GM19193 (cell line): ENCODE measurements around the gene CHST8.

ENCODE experiments used
- POLR2A ChIP-seq: IDR thresholded peaks from 4 replicates; pipeline ENCODE4 v1.6.1; 2011; ENCODE audit not compliant: insufficient read depth, insufficient read length; ENCODE audit errors: extremely low read depth

Gene CHST8

DNA sequence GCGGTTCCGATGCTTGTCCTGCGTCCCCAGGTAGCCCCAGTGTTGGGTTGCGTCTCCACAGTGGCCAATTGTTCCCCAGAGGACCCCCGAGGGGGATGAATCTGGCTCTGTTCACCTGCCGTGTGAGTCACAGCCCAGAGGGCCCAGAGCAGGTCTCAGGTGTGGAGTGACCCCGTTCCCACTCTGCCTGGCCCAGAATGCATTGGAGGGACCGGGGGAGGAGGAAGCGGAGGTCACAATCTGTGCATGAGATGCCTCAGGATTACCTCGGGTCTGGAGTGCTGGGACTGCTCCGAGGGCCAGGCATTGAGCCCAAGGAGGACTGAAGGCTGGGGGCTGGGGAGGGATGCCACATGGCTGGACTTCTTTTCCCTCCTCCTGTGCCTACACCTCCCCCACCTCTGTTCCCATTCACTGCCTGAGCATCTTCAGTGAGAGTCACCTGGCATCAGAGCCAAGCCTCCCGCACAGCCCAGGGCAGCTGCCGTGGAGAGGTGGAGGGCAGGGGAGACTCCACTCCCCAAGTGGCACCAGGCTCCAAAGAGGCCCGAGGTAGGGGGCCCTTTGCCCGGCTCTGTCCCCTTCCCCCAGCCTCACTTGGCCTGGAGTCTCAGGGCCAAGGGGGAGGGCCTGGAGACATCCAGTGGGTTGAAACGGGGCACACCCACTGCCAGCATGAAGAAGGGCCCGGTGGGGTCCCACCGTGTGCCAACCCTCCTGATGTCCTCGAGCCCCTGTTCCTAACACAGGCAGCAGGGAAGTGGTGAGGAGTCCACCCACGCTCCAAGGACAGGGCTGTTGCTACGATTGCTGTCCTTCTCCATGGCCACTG is 81.1 kb downstream of the CHST8 start:
- no peak for TF ChIP-seq POLR2A

DNA sequence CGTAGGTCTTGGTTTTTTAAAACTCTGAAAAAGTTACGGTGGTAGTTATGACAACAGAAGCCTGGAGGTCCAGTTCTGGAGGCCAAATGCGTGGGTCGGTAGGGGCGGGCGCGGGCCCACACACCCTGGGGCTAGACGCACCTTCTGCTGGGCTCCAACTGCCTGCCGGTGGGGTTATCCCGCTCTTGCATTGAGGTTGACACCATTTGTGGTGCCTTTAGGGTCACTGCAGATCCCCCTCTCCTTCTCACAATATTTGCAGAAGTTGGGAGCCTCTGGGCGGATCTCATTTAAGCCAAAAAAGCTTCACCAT is 81.6 kb downstream of the CHST8 start:
- TF ChIP-seq POLR2A, result no peak

DNA sequence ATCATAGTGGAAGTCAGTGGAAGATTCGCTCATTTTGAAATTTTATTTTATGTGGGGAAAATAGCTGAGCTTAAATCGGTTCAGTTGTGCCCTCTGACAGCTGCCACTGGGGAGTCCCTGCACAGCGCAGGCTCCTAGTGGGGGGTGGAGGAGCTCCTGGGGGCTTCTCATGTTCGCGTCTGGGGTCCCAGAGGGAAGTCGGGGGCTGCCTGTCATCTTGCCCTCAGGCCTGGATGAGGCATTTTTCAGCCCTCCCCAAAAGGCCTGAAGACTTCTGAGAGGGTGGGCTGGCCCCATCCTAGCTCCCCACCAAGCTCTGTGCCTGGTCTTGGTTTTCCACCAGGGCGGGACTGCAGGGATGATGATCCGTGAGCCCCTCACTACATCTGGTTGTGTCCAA is 82.1 kb downstream of the CHST8 start:
- no peak for TF ChIP-seq POLR2A

DNA sequence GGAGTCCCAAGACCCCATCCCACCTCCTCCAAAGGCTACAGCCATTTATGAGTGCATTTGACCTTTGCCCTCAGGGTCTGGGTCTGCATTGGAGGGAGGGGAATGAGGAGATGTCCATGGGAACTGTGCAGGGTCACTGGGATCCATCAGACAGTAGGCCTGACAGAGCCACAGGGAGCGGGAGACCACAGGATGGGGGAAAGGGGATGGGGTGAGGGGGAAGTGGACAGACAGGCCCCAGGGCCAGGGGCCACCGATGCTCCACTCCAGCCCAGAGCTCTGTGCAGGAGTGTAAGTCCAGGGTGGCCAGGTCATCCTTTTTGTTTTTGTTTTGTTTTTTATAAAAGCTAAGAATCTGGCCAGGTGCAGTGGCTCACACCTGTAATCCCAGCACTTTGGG is 82.5 kb downstream of the CHST8 start:
- no peak for TF ChIP-seq POLR2A

DNA sequence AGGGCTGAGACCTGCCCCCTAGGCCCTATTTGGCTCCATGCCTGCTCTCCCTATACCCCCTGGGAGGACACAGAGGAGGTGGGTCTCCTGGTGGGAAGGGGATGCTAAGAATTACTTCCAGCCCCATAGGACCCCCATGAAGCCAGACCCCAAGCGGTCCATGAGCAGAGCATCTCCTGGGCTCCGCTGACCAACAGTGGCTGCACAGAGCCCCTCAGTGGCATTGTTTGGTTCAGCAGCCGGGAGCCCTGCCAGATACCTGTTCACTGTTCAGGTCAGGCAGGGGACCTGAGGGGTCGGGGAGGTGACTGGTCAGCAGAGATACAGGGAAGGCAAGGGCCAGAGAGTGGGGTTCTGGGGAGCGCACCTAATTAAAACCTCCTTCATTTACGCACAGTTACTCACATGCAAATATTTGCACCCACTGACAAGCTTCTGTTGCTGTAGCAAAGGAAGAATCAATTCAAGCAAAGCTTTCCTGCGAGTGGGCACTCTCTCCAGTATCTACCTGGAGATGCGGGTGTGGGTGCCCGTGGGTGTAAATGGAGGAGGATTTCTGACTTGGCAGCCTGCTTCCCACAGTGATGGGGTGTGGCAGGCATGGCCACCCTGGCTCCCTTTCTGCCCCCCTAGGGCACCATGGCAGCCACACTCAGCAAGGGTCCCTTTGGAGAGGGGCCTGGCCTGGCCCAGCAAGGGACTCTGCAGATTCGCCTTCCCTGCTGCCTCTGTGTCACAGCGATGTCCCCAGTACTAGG is 83.5 kb downstream of the CHST8 start:
- TF ChIP-seq POLR2A, result no peak

DNA sequence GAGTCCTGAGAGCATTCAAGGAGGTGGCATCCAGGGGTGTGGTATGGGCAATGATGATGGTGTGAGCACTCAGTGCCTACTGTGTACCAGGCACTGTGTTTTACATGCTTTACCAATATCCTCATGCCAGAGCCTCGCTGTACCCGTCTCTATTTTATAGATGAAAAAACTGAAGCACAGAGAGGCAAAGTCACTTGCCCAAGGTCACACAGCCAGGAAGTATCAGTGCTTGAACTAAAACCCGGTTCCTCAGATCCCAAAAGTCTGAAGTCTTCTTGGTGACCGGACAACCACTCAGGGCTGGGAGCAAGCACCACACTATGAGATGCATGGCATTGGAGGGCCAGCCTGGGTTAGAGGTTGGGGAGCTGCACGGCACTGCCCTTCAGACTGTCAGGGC is 84.1 kb downstream of the CHST8 start:
- TF ChIP-seq POLR2A, result no peak

DNA sequence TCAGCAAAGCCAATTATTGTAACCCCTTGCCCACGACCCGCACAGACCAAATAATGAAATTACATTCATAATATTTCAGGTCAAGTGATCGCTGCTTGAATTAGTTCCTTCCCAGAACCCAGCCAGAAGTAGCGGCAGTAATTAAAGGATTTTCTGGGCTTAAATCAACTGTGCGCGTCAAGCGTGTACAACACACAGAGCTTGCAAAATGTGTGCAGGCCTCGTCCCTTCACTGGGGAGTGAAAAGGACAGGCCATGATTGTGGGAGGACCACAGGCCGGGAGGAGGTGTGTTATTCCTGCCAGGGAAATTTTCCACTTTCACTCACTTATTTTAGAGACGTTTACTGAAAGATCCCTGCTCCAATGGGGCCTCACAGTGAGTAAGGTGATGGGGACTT is 84.9 kb downstream of the CHST8 start:
- no peak for TF ChIP-seq POLR2A

DNA sequence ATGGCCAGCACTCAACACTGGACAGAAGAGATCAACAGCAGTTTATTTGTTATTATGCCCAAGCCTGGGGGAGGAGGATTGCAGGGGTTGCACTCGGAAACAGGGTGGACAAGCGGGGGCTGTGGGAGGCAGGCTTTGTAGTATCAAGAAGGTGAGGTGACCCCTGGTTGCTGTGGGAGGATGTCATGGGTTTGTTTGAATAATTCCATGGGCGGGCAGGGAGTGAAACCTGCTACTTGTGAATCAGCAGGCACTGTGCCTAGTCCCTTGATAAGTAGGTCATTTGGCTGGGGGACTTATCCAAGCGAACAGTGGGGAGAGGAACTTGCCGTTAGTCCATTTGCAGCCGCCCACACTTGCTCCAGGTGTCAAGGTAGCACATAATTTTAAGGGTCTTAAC is 90.5 kb downstream of the CHST8 start:
- TF ChIP-seq POLR2A, result no peak

DNA sequence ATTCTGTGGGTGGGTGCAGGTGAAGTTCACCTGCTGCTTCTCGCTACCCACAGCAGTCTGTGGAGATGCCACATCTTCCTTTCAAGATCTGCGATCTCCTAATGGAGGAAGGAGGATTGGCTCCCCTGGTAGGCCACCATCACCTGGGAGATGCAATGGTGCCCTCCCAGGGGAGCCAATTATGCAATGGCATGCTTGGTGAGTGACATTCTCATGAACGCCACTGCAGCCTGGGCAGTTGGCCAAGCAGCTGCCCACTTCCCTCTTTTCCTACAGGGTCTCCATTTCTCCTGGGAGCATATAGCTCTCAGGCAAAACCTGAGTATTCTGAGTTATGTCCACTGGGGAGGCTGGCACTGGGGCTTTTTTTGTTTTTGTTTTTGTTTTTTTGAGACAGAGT is 91.4 kb downstream of the CHST8 start:
- TF ChIP-seq POLR2A, result no peak

DNA sequence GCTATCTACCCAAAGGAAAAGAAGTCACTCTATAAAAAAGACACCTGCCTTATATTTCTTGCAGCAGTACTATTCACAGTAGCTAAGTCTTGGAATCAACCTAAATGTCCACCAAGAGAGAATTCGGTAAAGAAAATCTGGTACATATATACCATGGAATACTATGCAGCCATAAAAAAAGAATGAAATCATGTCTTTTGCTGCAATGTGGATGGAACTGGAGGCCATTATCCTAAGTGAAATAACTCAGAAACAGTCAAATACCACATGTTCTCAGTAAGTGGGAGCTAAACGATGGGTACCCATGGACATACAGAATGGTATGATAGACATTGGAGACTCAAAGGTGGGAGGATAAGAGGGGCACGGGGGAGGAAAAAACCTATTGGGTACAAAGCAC is 92.4 kb downstream of the CHST8 start:
- TF ChIP-seq POLR2A, result no peak

DNA sequence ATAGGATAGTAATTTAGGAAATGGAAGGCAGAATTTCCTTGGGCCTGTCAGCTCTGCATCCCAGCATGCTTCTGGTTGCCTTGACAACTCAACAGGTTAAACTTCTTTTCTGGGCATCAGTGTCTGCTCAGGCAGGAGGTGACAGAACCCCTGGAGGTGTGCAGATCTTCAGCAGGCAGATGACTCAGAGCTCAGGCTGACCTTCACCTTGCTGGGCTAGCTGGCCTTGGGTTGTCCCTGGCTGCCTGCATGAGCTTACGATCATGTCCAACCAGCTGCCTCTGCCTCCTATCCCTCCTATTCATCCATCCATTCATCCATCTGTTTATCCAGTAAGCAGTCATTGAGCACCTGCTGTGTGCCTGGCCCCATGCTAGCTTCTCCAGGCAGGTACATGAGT is 93.7 kb downstream of the CHST8 start:
- no peak for TF ChIP-seq POLR2A

DNA sequence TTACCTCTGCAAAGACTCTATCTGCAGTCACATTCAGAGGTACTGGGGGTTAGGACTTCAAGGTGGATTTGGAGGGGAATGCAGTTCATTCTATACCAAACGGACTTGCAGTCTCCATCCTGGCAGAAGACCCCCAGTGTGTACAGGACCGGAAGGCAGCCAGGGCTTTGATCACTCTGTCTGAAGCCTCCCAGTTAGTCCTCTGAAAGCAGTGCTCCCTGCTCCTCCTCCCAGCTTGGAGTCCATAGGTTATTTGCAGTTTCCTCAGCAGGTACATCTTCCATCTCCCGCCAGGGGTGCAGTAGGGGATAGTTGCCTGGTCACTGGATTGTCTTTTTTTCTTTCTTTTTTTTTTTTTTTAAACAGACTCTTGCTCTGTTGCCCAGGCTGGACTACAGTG is 96.1 kb downstream of the CHST8 start:
- no peak for TF ChIP-seq POLR2A

DNA sequence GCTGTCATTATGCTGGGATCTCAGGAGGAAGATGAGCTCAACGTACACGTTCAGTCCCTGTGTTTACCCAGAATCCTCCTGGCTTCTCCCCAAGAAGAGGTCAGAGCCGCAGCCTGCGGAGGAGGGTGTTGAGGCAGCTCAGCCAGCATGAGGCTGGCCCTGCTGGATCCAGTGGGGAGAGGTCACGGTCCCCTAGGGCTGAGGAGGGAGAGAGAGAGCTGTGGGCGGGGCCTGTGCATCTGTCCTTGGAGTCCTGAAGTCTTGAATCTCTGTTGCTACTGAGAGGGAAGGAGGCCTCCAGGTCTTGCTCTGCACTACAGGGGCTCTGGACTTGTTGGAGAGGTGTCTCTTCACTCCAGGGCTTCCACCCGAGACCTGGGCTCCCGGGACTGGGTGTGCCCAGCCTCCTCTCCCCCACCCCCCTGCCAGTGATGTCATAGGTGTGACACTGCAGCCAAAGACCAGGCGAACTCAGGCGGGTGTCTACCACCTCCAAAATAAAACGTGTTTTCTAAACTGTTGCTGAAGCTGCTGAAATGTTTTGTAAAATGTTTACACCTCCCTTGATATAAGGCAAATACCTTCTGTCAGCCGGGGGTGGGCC is 97.0 kb downstream of the CHST8 start:
- no peak for TF ChIP-seq POLR2A

DNA sequence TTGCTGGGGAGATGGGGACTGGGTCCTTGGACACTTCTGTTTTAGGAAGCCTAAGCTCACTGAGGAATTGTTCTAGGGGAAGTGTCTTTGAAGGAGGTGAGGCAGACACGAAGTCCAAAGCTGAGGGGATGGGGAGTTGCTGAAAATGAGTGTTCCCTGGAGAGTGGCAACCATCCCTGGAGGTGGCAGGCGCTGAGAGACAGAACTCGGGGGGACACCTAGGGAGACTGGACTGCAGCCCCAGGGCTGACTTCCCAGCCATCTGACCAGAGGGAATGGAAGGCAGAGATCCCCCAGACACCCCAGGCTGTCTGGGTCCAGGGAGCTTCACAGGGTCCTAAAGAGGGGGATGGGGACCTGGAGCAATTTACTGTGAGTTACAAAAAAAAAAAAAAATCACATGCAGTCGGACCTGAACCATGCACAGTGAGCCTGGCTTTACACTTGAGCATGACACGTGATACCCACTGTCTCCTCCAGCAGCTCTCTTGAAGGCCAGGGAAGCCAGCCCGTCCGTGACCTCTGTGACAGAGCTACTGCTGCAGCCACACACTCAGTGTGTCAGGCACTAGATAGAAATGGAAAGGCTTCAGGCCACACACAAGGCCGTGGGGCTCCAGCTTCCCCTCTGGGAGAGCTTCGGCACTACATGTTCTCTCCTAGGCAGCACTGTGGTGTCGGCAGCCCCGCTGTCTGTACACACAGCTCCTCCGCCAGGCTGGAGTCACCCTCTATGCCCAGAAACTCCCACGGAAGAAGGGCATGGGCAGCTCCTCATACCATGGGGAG is 97.8 kb downstream of the CHST8 start:
- TF ChIP-seq POLR2A, result no peak

DNA sequence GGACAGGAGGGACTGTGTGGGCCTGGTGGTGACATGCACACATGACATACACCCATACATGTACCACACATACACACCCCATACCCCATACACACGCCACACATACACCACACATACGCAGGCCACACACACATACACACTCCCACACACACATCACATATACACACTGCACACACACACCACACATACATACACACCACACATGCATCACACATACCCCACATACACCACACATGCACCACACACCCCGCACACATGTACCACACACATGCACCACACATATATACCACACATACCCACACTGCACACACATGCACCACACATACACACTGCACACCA is 98.4 kb downstream of the CHST8 start:
- no peak for TF ChIP-seq POLR2A
